HepG2 (cell line): ENCODE results near the gene ZNF225. TPM values are rescaled to one million over a fixed set of nuclear protein-coding genes. Genes with fewer than 3 reads are reported as not detected.

Source experiments
- AGO2 ChIP-seq: fragments of 200-400 bp; formaldehyde crosslinking; optimal IDR thresholded peaks from 2 replicates; pipeline ENCODE3; 2017; ENCODE audit warnings: mild to moderate bottlenecking, low read depth, low read length, moderate library complexity
- GMEB2 ChIP-seq: IDR thresholded peaks from 2 replicates; pipeline ENCODE4 v1.6.1; 2016; ENCODE audit warnings: missing biosample characterization, missing genetic modification reagents, low read depth
- HMG20A ChIP-seq: IDR thresholded peaks from 2 replicates; pipeline ENCODE4 v1.6.1; 2016; ENCODE audit warnings: borderline replicate concordance
- LRRFIP1 ChIP-seq: sonication (generic); formaldehyde crosslinking; conservative IDR thresholded peaks from 2 replicates; pipeline ENCODE4 v1.4.0; 2020; ENCODE audit warnings: missing genetic modification reagents
- MNT ChIP-seq: fragments of 450-650 bp; IDR thresholded peaks from 2 replicates; pipeline ENCODE4 v1.6.1; 2016
- MXI1 ChIP-seq: IDR thresholded peaks from 3 replicates; pipeline ENCODE4 v1.6.1; 2012; ENCODE audit warnings: low read depth, low read length, inconsistent platforms, borderline replicate concordance
- PRDM15 ChIP-seq: sonication (generic); formaldehyde crosslinking; IDR thresholded peaks from 2 replicates; pipeline ENCODE4 v1.4.0; 2020; ENCODE audit warnings: missing genetic modification reagents
- PRDM4 ChIP-seq: sonication (generic); formaldehyde crosslinking; IDR thresholded peaks from 2 replicates; pipeline ENCODE4 v1.9.0; 2021; ENCODE audit warnings: missing genetic modification reagents, borderline replicate concordance
- SNAPC5 ChIP-seq: sonication (generic); formaldehyde crosslinking; IDR thresholded peaks from 2 replicates; pipeline ENCODE4 v1.8.1; 2023; ENCODE audit warnings: mild to moderate bottlenecking, missing genetic modification reagents, borderline replicate concordance
- ZNF138 ChIP-seq: sonication (generic); formaldehyde crosslinking; IDR thresholded peaks from 2 replicates; pipeline ENCODE4 v1.5.0; 2020; ENCODE audit warnings: mild to moderate bottlenecking, low read depth, missing genetic modification reagents
- ZNF678 ChIP-seq: sonication (generic); formaldehyde crosslinking; IDR thresholded peaks from 2 replicates; pipeline ENCODE4 v1.4.0; 2020; ENCODE audit warnings: mild to moderate bottlenecking, missing genetic modification reagents
- ZNF75D ChIP-seq: sonication (generic); formaldehyde crosslinking; IDR thresholded peaks from 2 replicates; pipeline ENCODE4 v1.8.1; 2023; ENCODE audit warnings: missing genetic modification reagents, mild to moderate bottlenecking, borderline replicate concordance
- ZNF761 ChIP-seq: sonication (generic); formaldehyde crosslinking; conservative IDR thresholded peaks from 2 replicates; pipeline ENCODE4 v1.4.0; 2020; ENCODE audit warnings: mild to moderate bottlenecking, missing genetic modification reagents
- polyA plus RNA-seq, 8 experiments: library from polyadenylated mRNA; depleted of rRNA in 3 of 8; stranded (reverse) in 7 of 8; unstranded in 1 of 8; fragments of >200 nt; fragmentation: Illumina TruSeq in 4 of 8; extraction: Trizol in 4 of 8; gene quantifications; 2 replicates each; pipeline versions ENCODE4 v1.2.1 to v1.2.3, GENCODE V29; 2011 to 2016; ENCODE audit warnings: low read depth in 4 of 8, missing spikeins in 1 of 8, mixed read lengths in 1 of 8; ENCODE audit not compliant: insufficient read depth in 1 of 8
- total RNA-seq, 5 experiments: library from RNA; depleted of rRNA; stranded (reverse); fragments of >200 nt; fragmentation: Illumina TruSeq; extraction: Trizol; gene quantifications; 2 replicates each; pipeline ENCODE4 v1.2.3, GENCODE V29; 2016; ENCODE audit warnings: low read depth in 1 of 5

Gene ZNF225
- total and polyA plus RNA-seq, 2 of the 13 experiments (the other 11 are each of a cell fraction or from before 2014, with no cell fraction given) = 0.87 to 3.3 TPM

- TF ChIP-seq PRDM4 = no peak
- 0 out of 2 replicates have a peak, but pooled peaks have one; percentile 51 for TF ChIP-seq SNAPC5 (CRISPR knock-in tag)
- peak; percentile 75 for TF ChIP-seq GMEB2
- no peak for TF ChIP-seq PRDM15 (CRISPR knock-in tag)
- no peak for TF ChIP-seq ZNF138
- 0 out of 2 replicates have a peak, but pooled peaks have one; percentile 23 for TF ChIP-seq ZNF75D (CRISPR knock-in tag)
- no peak for TF ChIP-seq MNT
- TF ChIP-seq AGO2 = no peak
- no peak; the same call in 1 of the 2 replicates for TF ChIP-seq HMG20A (CRISPR knock-in tag)
- no peak for TF ChIP-seq ZNF761 (CRISPR knock-in tag)
- no peak for TF ChIP-seq LRRFIP1 (CRISPR knock-in tag)
- TF ChIP-seq MXI1 = peak; percentile 63; the same call in 1 of the 3 replicates
- TF ChIP-seq ZNF678 = no peak
Observed at GRCh38 chr19:44113138-44113783, at the start of gene ZNF225 (continued).
